Rectal smooth muscle tissue (tissue), 1 donor: ENCODE measurements around the gene PAGE2.
"Not testable (repeated sequence)": the region's sequence is repeated elsewhere in the genome, so short reads cannot be mapped to it uniquely, and the experiment has no call there.

ENCODE experiments used
- H3K27ac ChIP-seq: one replicate; pipeline ENCODE4 v1.7.0; 2013; ENCODE audit warnings: low read depth, low read length, inconsistent platforms
- H3K27me3 ChIP-seq: one replicate; pipeline ENCODE4 v1.7.0; 2013; ENCODE audit warnings: low read length; ENCODE audit not compliant: control insufficient read depth, insufficient read depth
- H3K36me3 ChIP-seq: one replicate; pipeline ENCODE4 v1.7.0; 2013; ENCODE audit warnings: low read length; ENCODE audit not compliant: control insufficient read depth, insufficient read depth
- H3K4me1 ChIP-seq: one replicate; pipeline ENCODE4 v1.7.0; 2013; ENCODE audit warnings: low read length; ENCODE audit not compliant: control insufficient read depth, insufficient read depth
- H3K4me3 ChIP-seq: one replicate; pipeline ENCODE4 v1.7.0; 2013; ENCODE audit warnings: low read length
- H3K9ac ChIP-seq: one replicate; pipeline ENCODE4 v1.7.0; 2013; ENCODE audit warnings: low read length

The PAGE2 gene

GRCh38 chrX:55107262-55107661 lies 18.4 kb downstream of the PAGE2 start:
- H3K4me1 ChIP-seq = no peaks in the 10 kb centered on the region
- no peak overlapping the region for H3K4me3 ChIP-seq
- H3K9ac ChIP-seq = no peak overlapping the region
- H3K27ac ChIP-seq = no peak overlapping the region
- H3K36me3 ChIP-seq = no peaks in the 10 kb centered on the region
- no peaks in the 10 kb centered on the region for H3K27me3 ChIP-seq

GRCh38 chrX:55107911-55108310 lies 19.1 kb downstream of the PAGE2 start:
- Histone ChIP-seq H3K9ac (no peak overlapping the region), H3K27ac (no peak overlapping the region), H3K36me3 (no peaks in the 10 kb centered on the region), H3K4me3 (no peak overlapping the region), H3K4me1 (no peaks in the 10 kb centered on the region), H3K27me3 (no peaks in the 10 kb centered on the region)

- H3K36me3 ChIP-seq = no peaks in the 10 kb centered on the region
- H3K27ac ChIP-seq = no peak overlapping the region
- H3K4me1 ChIP-seq = no peaks in the 10 kb centered on the region
- H3K4me3 ChIP-seq = no peak overlapping the region
- H3K27me3 ChIP-seq = no peaks in the 10 kb centered on the region
- no peak overlapping the region for H3K9ac ChIP-seq
Measured at GRCh38 chrX:55109306-55109705, 20.5 kb downstream of the PAGE2 start.

- Histone ChIP-seq H3K36me3 (no peaks in the 10 kb centered on the region), H3K27ac (no peak overlapping the region), H3K27me3 (no peaks in the 10 kb centered on the region), H3K9ac (no peak overlapping the region), H3K4me3 (no peak overlapping the region), H3K4me1 (no peaks in the 10 kb centered on the region)
Measured at GRCh38 chrX:55111578-55112254, 22.9 kb downstream of the PAGE2 start.

GRCh38 chrX:55116589-55116988 lies 27.8 kb downstream of the PAGE2 start:
- H3K27ac ChIP-seq, H3K4me1 ChIP-seq, H3K27me3 ChIP-seq, H3K36me3 ChIP-seq, H3K9ac ChIP-seq, H3K4me3 ChIP-seq: not testable (repeated sequence)

- Histone ChIP-seq H3K4me1 (no peaks in the 10 kb centered on the region), H3K27ac (no peak overlapping the region), H3K36me3 (no peaks in the 10 kb centered on the region), H3K27me3 (no peaks in the 10 kb centered on the region), H3K4me3 (no peak overlapping the region), H3K9ac (no peak overlapping the region)
Measured at GRCh38 chrX:55118574-55118973, 29.8 kb downstream of the PAGE2 start.

- no peaks in the 10 kb centered on the region for H3K36me3 ChIP-seq
- no peak overlapping the region for H3K27ac ChIP-seq
- H3K4me3 ChIP-seq = no peak overlapping the region
Measured at GRCh38 chrX:55119271-55119670, 30.5 kb downstream of the PAGE2 start.

GRCh38 chrX:55119712-55120111 lies 30.9 kb downstream of the PAGE2 start:
- Histone ChIP-seq H3K4me1 (no peaks in the 10 kb centered on the region), H3K9ac (no peak overlapping the region), H3K27me3 (peaks cover 5% of the 10 kb centered on the region), H3K36me3 (no peaks in the 10 kb centered on the region), H3K4me3 (no peak overlapping the region), H3K27ac (no peak overlapping the region)

More at GRCh38 chrX:55119271-55119670, 30.5 kb downstream of the PAGE2 start:
- Histone ChIP-seq H3K27me3 (peaks cover 5% of the 10 kb centered on the region), H3K4me1 (no peaks in the 10 kb centered on the region), H3K9ac (no peak overlapping the region)

- Histone ChIP-seq H3K27ac (no peak overlapping the region), H3K9ac (no peak overlapping the region), H3K36me3 (no peaks in the 10 kb centered on the region), H3K4me1 (no peaks in the 10 kb centered on the region), H3K4me3 (no peak overlapping the region), H3K27me3 (peaks cover 5% of the 10 kb centered on the region)
Measured at GRCh38 chrX:55120761-55121358, 32.0 kb downstream of the PAGE2 start.

- Histone ChIP-seq H3K4me3 (no peak overlapping the region), H3K36me3 (no peaks in the 10 kb centered on the region), H3K27ac (no peak overlapping the region), H3K27me3 (peaks cover 5% of the 10 kb centered on the region), H3K4me1 (no peaks in the 10 kb centered on the region), H3K9ac (no peak overlapping the region)
Measured at GRCh38 chrX:55123900-55124299, 35.1 kb downstream of the PAGE2 start.

- H3K27me3 ChIP-seq = peaks cover 5% of the 10 kb centered on the region
- no peak overlapping the region for H3K27ac ChIP-seq
- no peaks in the 10 kb centered on the region for H3K4me1 ChIP-seq
- no peak overlapping the region for H3K9ac ChIP-seq
- no peak overlapping the region for H3K4me3 ChIP-seq
- no peaks in the 10 kb centered on the region for H3K36me3 ChIP-seq
Measured at GRCh38 chrX:55127692-55128091, 38.9 kb downstream of the PAGE2 start.

- H3K4me1 ChIP-seq = no peaks in the 10 kb centered on the region
- no peak overlapping the region for H3K9ac ChIP-seq
- H3K27ac ChIP-seq = no peak overlapping the region
- no peak overlapping the region for H3K4me3 ChIP-seq
- no peaks in the 10 kb centered on the region for H3K27me3 ChIP-seq
- H3K36me3 ChIP-seq = no peaks in the 10 kb centered on the region
Measured at GRCh38 chrX:55129361-55129760, 40.5 kb downstream of the PAGE2 start.

- Histone ChIP-seq H3K27me3 (no peaks in the 10 kb centered on the region), H3K4me3 (no peak overlapping the region), H3K27ac (no peak overlapping the region), H3K4me1 (no peaks in the 10 kb centered on the region), H3K9ac (no peak overlapping the region), H3K36me3 (no peaks in the 10 kb centered on the region)
Measured at GRCh38 chrX:55130481-55130880, 41.7 kb downstream of the PAGE2 start.
